A673 (cell line): Measurements from ENCODE around the gene VSIG1.

ENCODE experiments used
- CTCF ChIP-seq: fragments of 300-800, 200-600 bp; sonication (generic); conservative IDR thresholded peaks from 2 replicates; pipeline ENCODE4 v1.5.1; 2017; ENCODE audit warnings: low read depth, mild to moderate bottlenecking, antibody characterized with exemption, low read length, moderate library complexity, mixed read lengths
- EZH2 ChIP-seq: fragments of 200-600 bp; sonication (generic); IDR thresholded peaks from 2 replicates; pipeline ENCODE4 v1.6.1; 2017; ENCODE audit warnings: borderline replicate concordance, low read depth, mild to moderate bottlenecking, mixed read lengths, antibody characterized with exemption, low read length; ENCODE audit not compliant: poor library complexity, severe bottlenecking

DNA sequence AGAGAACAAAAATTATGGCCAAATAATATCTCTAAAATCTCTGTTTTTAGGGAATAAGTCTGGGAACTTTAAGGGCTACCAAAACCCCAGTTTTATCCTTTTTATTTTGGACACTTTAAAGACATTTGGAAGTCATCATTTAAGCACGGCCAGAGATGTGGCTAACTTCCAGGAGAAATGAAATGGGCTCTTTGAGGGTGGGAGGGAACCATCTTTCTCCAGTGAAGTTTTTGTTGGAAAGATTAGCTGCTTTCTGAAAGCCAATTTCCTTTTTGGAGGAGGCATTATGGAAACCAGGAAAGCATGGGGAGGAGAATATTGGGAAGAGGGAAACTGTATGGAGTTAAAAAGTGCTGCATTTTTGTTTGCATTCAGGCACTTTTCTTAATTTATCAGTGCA is 4.8 kb downstream of the VSIG1 start:
- no peak for TF ChIP-seq EZH2
- no peak for TF ChIP-seq CTCF
